HL-60/S4 treated with phorbol 12-myristate 13-acetate at 8.2 ng/mL for 4 days and 3 days (cell line): ENCODE results near the gene METTL24.
"Not testable (repeated sequence)": the region's sequence is repeated elsewhere in the genome, so short reads cannot be mapped to it uniquely, and the experiment has no call there.

Experiments used
- in situ Hi-C: fragments of 300-500 bp; cut with MboI; formaldehyde crosslinking; loops from 2 replicates; pipeline ENCODE4 v1.15.0; 2022; ENCODE audit warnings: low sequenced_read_pairs

METTL24 gene

DNA sequence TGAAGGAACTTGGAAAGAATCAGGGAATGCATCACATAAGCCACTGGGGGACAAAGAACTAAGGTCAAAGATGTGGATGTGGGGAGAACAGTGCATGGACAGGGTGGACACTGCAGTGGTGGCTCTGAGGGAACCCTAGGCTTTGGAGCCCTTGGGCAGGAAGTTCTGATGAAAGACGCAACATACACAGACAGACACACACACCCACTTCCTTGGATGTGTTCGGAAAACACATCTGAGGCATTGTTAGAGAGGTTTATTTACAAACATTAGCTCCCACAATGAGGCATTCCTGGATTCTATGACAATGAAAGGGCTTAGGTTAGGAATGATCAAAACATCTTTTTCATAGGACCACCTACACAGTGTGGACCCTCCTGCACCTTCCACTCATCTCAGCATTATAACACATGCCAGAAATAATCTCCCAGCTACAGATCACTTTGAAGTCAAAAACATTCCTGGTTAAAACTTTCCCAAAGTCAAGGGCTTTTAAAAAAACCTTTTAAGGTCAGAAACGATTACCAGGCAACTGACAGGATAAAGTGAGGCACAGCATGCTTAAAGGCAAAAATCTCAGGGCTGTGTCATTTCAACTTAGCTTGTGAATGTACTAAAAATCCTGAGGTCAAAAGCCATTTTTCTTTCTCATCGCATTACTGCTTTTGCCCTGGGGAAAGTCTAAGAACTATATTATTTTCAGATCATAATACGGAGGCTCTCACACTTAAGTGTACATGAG lies 6.4 kb upstream of the METTL24 start:
- in situ Hi-C loops = no loop called here

DNA sequence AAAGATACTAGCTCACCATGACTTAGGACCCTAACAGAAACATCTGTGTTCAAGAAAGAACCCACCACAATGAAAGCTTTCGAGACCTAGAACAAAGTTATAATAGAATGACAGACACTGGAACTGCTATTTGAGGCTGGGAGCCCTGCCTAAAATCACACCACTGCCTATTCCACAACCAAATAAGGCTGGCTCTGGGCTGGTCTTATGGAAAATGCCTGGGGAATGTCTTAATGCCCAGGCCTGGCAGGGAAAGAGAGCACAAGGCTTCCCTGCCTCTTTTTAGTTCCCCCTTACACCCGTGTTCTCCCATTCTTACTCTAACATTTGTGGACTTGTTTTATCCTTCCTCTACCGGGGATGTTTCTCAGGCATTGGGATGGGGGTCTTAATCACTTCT lies 5.6 kb upstream of the METTL24 start:
- in situ Hi-C loops = no loop called here

DNA sequence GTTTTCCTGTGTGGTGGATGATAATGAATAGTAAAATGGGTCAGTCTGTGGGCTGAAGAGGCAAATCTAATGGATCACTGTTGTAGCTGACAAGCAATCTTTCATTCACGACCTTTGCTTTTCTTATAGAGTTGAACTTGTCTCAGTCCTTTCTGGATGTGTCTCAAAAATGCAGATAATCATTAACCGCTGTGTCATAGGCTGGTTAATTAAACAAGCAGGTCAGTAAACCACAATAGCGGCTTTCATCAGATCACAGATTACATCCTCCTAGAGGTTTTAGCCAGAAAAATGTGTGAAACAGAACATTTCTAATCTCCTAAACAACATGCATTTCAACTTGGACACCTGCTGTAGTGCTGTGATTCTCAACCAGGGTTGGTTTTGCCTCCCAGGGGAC lies 2.5 kb upstream of the METTL24 start:
- in situ Hi-C loops = no loop called here

DNA sequence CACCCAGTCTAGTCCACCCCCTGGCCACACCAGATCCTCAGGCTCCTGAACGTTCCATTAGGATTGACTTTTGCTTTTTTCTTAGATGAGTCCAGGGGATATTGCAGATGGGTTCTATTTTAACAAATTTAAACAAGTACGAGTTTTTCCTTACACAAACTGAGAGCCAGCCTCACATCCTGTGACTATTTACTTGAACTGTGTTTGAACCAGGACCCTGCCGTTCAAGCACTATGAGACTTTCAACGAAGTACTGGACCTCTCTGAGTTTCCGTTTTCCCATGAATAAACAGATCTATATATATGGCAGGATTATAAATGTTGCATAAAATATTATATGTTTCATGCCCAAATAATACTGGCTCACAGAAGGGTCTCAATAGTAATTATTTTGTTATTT lies 1.4 kb upstream of the METTL24 start:
- in situ Hi-C loops = no loop called here

DNA sequence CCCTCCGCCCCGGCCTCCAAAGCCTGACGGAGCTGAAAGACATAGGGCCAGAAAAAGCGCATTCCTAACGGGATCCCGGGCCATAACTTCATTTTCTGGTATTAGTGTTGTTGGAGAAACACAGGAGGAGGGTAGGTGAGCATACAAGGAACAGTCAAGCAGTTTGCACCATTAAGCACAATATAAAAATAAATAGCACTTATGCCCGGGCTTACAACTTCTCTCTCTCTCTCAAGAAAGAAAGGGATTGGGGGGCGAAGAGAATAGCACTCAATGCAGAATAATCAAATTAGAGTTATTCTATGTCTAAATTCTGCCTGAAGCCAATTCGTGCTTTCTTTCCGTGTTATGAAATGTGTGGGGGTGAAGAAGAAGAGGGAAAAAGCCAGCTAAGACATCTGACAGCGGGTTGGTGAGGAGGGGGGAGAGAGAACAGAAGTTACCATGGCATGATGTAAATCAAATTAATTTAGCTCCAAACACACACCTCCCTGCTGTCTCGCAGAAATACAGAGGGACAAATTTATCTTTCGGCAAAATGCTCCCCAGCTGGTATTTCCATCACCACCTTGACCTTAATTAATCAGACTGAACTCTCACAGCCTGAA lies 508 bp upstream of the METTL24 start:
- in situ Hi-C loops = no loop called here

DNA sequence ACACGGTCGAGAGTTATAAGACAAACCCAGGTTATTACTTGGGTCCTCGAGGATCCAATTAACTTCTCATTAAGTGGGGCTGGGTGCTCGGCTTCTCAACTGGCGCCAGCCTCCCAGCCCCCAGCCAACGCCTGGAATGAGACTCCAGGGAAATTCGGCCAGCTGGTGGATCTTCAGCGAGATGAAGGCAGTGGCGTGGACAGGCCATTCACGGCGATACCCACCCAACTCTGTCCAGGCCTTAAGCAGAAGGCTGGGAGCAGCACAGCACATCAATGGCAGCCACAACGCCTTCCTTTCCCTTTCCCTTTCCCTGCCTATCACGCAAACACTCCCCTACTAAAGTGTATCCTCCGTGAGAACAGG lies 868 bp downstream of the METTL24 start:
- in situ Hi-C loops = no loop called here

DNA sequence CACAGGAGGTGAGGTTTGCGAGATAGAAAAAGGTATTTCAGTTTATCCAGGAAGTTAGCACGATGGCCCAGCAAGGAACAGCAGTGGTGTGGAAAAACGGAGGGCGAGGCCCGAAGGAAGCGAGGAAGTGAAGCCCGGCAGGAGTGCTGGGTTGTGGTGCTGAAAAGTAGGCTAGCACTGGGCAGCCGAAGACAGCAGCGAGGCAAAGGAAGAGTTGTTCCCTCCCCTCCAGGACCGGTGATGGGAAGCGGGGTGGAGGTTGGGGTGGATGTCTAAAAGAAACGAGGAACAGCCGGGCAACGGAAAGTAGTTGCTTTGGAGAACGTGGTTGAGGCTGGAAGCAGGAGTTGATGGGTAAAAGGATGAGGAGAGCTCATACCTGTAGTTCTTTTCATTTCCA lies 1.4 kb downstream of the METTL24 start:
- in situ Hi-C loops = no loop called here

DNA sequence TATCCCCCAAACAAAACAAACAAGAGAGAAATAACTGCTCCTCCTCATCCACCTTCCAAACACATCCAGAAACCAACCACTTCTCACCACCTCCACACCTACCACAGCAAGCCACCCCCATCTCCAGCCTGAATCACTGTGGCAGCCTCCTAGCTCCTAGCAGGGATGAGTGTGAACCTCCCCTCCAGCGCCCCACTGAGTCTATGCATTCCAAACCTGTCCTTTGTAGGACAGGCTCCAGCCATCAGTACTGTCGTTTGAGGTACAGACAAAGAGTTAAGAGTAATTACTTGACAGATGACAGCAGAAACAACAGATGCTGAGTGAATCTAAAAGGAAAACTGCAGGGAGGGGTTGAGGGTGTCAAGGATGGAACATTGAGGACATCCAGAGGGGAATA lies 2.4 kb downstream of the METTL24 start:
- in situ Hi-C loops = no loop called here

DNA sequence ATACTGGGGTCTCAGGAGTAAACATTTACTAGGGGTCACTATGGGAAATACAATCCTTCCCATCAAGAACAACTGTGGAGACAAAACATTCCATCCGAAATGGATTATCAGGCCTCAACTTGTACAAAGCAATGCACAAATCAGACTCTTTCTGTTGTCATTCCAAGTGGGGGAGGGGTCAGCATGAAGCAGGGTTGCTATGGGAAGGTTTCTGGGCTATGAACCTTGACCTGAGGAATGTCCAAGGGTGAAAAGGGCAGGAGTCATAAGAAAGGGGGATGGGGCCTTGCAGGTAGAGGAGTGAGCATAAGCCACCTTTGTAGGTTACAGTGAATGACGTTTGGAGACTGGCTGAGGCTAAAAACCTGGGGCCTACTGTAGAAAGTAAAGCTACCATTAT lies 3.1 kb downstream of the METTL24 start:
- in situ Hi-C loops = no loop called here

DNA sequence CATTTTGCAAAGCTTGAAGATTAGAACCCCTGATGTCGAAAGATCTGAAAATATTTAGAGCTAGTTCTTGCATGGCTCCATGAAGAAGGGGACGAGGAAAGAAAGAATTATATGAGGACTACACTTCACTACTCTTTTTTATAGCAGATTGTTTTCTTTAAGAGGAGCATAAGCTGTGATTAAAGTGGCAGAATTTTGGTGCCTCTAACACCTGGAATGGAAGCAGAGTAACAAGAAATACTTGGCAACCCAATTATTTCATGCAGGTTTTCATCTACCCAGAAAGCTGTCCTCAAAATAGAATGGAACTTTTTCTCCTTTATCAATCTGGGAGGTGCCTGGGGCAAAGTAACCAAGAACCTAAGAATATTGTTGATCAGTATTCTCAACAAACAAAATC lies 4.0 kb downstream of the METTL24 start:
- in situ Hi-C loops = no loop called here

DNA sequence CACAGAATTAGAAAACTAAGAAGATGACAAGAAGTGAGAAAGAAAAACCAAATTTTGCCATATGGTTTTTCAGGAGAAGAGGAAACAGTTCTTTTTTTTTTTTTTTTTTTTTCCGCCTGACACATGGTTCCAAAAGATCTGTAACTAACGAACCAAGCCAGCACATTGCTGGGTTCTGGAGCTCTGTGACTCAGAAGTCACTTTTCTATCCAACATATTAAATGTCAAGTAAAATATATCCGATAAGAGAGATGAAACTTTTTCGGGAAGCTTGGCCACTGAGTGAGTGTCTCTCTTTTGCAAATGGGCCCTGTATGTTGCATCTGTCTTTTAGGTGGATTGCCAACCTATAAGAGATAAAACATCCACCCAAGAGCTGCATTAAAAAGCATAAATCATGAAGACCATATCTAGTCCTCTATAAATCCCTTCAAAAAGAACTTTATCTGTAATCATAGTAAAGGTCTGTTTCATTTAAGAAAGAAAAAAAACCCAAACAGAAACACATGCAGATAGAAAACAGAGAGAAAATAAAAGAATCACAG lies 4.6 kb downstream of the METTL24 start:
- in situ Hi-C loops = no loop called here

DNA sequence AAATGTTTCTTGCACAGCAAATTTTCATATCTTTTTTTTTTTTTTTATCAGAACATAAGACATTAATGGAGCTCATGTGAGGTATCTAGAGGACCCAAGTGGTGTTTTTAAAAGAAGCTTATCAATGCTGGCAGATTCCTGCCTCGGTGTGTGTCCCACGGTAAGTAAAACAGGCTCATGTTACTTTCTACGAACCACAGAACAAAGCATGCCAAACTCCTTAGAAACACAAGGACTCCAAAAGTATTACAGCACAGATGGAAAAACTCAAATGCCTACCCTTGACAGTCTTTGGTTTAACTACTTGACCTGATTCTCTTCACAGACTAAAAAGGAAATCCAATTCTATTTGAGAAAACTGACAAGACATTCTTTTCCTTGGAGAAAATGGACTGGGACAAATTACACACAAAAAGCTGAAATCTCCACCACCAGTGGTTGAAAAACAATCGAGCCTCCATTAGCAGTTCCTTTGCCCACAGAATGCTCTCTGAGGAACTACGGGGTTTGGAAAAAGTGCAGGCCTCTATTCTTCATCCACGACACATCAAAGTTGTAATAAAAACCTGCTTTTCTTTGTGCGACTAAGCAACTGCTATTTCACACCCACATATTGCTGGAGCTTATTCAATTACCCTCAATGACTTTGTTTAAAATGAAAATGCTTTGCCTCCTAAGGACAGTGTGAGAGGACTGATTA lies 5.4 kb downstream of the METTL24 start:
- in situ Hi-C loops = no loop called here

DNA sequence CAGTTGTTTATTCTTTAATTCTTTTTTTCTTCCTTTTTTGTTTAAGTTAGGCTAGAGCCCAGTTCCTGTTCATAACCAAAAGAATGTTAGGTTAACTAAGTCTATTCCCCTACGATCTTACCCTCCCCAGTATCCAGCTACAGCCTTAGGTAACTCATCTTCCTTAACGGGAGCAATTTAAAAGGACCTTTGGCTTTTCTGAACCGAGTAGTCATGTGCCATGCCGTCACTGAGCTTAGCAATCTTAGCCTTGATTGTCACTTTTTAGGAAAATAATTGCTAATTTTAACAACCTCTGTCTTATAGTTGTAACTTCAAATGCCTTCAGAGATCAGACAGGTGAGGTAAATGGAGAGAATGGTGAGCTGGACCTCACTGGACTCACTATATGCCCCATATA lies 6.2 kb downstream of the METTL24 start:
- in situ Hi-C loops = no loop called here

DNA sequence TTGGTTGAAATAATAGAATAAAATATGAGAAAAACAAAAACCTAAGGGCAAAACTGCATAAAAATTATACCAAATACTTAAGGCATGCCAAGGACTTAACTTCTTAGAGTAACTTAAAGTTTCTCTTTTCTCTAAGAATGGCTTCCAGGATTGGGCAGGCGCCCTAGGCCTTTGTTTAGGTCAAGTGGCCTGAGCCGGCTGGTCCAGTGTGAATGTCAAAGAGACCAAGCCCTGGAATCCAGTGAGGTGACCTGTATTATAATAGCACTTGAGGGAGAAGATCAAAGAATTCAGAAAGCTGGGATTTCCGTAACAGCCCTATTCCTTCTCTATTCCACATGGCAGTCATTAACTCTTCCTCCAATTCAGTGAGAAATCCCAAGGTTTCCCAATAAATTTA lies 6.6 kb downstream of the METTL24 start:
- in situ Hi-C loops = no loop called here

DNA sequence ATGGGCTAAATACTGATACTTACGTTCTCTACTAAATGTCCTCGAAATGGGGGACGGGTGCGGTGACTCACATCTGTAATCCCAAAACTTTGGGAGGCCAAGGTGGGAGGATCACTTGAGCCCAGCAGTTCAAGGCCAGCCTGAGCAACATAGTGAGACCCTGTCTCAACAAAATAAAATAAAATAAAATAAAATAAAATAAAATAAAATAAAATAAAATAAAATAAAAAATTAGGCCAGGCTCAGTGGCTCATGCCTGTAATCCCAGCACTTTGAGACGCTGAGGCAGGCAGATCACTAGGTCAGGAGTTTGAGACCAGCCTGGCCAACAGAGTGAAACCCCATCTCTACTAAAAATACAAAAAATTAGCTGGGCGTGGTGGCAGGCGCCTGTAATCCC lies 7.6 kb downstream of the METTL24 start:
- in situ Hi-C loops = not testable (repeated sequence)

DNA sequence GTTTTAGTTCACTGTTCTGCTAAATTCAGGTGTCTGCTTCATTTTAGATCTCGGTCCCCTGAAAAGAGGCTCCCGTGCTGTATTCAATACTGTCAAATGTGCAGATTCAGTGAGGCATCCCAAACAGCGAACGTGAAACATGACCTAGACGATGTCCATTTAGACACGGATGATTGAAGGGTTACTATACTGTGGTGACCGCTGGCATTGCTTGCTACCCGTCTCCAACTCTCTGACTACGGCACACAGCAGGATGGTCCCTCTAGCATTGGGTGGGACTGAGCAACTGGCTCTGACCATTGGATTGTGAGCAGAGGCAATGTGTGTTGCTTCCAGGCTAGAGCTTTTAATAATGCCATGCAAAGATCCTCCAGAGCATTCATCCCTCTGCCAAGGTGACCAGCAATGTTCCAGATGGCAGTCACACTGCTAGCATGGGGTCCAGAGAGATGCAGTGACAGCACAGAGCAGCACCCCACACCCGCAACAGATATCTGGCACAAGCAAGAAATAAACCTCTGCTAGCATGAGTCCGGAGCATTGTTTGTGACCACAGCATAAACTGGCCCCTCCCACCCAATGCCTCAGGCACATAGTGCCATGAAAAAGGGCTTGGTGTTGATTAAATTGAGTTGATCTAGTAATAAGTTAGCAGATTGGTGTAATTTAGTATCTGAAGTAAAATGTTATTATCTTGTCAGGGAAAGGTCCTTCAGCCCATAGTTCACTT lies 9.0 kb downstream of the METTL24 start:
- in situ Hi-C loops = no loop called here

DNA sequence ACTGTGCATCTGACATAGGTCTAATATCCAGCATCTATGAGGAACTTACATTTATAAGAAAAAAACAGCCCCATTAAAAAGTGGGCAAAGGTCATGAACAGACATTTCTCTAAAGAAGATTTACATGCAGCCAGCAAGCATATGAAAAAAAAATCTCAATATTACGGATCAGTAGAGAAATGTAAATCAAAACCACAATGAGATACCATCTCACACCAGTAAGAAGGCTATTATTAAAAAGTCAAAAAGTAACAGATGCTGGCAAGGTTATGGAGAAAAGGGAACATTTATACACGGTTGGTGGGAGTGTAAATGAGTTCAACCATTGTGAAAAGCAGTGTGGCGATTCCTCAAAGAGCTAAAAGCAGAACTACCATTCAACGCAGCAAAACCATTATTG lies 13.1 kb downstream of the METTL24 start:
- in situ Hi-C loops = no loop called here

DNA sequence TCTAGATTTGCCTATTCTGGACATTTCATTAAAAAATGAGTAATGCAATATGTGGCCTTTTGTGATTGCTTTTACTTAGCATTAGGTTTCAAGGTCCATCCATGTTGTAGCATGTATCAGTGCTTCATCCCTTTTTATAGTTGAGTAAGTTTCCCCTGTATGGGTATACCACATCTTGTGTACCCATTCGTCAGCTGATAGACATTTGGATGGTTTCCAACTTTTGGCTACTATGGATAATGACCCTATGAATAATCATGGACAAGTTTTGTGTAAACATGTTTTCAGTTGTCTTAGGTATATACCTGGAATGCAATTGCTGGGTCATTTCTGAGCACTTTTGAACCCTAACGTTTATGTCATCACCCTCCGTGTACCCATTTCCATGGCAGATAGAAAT lies 15.4 kb downstream of the METTL24 start:
- in situ Hi-C loops = no loop called here

DNA sequence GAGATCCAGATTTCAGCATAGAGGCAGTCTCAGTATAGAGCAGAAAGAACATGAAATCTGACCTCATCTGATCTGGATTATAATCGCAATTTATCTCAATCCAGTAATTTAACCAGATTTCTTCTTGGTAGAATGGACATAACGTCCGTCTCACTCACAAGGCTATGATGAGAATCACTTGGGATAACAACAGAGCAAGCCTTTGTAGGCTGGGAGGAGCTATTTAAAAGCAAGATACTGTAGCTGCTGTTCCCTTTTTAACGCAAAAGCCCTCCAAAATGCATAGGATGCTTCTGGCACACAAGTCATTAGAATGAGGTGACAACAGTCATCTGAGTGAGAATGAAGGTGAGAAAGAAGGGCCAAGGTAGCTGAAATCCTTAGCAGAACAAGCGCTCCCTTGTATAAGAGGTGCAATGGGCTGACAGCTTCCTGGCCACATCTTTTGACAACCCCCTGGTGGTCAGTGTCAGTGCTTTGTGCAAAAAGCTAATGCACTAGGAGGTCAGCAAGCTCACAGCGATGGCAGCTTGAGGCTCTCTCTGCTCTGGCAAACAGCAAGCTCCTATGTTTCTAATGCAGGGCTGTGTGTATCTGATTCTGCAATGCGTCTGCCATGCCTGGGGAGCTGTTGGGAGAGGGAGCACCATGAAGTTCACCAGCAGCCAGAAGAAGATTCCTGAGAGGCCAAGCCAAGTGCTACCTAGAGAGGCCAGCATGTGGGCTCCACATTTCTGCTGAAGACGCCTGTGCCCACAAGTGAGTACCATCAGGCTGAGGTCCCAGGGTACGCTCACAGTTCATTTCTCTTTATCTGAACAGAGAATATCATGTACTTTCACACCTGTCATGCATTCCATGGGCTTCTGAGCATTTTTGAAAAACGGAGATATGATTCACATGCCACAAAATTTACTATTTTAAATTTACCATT lies 16.2 kb downstream of the METTL24 start:
- in situ Hi-C loops = no loop called here

DNA sequence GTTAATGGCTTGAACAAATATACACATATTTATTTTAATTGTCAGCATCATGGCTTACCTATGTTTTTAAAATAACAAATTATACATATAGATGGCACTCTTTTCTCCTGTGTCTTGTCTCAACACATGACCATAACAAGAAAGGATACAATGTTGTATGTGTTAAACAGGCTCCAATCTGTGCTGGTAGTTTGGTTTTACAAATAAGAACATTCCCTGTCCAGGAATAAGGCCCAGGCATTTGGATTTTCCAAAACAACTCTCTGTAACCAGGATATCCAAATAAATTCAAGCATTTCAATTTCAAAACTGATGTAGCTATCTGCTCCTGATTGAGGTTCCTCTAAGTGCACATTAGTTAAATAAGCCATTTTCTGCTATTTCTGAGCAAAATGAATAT lies 17.1 kb downstream of the METTL24 start:
- in situ Hi-C loops = no loop called here
